Measurements from ENCODE around the gene DIS3L2.

DNA sequence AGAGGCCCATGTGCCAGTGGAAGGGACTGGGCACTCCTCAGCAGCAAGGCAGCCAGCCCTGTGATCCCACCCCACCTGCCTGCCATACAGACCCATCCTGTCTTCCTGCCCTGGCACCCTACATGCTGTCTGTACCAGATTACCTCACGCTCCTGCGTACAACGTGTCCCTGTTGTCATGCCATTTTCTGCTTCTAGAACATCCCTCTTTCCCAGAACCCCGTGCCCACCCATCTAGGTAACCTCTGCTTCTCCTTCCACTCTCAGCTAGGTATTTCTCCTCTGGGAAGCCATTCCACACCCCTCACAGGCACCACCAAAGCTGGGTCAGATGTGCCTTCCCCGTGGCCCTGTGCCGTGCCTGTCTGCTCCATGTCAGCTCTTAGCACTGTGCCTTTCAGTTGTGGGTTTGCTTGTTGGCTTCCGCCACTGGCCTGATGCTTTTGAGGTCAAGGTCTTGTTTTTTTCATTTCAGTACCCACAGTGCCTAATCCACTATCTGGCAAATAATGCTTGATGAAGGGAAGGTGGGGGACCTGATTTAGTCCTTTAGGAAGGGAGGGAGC lies 345.3 kb downstream of the DIS3L2 start:
- no peak for TF ChIP-seq POLR2A (IDR thresholded peaks at IDR 0.05)
- no peak for TF ChIP-seq CTCF (IDR thresholded peaks at IDR 0.05)
